ENCODE data around the gene E2F6.

E2F6 gene

DNA sequence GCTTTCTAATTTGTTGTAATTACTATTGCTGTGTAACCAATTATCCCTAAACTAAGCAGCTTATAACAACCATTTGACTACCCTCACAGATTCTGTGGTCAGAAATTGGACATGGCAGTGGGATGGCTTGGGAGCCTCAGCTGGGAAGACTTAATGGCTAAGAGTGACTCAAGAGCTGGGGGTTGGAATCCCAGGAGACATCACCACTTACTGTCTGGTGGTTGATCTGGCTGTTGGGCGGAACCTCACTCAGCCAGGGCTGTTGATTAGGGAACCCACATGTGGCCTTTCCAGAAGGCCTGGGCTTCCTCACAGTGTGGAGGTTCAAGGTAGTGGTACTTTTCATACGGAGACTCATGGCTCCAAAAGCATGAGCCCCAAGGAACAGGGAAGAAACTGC, 49.8 kb downstream of the E2F6 start:
- no peak for TF ChIP-seq POLR2AphosphoS5 (IDR thresholded peaks at IDR 0.05; ENCODE audit: low read depth, low read length)
- no peak for TF ChIP-seq TAF1 (IDR thresholded peaks at IDR 0.05; ENCODE audit: borderline replicate concordance, insufficient read depth, low read length)
- TF ChIP-seq FOXP2 (optimal IDR thresholded peaks at IDR 0.05; ENCODE audit: borderline replicate concordance, extremely low read depth, extremely low read length, insufficient read depth) = no peak
- TF ChIP-seq SIN3A (IDR thresholded peaks at IDR 0.05; ENCODE audit: borderline replicate concordance, insufficient read depth, low read length) = no peak
- TF ChIP-seq, protein P1, sequence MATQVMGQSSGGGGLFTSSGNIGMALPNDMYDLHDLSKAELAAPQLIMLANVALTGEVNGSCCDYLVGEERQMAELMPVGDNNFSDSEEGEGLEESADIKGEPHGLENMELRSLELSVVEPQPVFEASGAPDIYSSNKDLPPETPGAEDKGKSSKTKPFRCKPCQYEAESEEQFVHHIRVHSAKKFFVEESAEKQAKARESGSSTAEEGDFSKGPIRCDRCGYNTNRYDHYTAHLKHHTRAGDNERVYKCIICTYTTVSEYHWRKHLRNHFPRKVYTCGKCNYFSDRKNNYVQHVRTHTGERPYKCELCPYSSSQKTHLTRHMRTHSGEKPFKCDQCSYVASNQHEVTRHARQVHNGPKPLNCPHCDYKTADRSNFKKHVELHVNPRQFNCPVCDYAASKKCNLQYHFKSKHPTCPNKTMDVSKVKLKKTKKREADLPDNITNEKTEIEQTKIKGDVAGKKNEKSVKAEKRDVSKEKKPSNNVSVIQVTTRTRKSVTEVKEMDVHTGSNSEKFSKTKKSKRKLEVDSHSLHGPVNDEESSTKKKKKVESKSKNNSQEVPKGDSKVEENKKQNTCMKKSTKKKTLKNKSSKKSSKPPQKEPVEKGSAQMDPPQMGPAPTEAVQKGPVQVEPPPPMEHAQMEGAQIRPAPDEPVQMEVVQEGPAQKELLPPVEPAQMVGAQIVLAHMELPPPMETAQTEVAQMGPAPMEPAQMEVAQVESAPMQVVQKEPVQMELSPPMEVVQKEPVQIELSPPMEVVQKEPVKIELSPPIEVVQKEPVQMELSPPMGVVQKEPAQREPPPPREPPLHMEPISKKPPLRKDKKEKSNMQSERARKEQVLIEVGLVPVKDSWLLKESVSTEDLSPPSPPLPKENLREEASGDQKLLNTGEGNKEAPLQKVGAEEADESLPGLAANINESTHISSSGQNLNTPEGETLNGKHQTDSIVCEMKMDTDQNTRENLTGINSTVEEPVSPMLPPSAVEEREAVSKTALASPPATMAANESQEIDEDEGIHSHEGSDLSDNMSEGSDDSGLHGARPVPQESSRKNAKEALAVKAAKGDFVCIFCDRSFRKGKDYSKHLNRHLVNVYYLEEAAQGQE (IDR thresholded peaks at IDR 0.05; ENCODE audit: insufficient read depth in 1 of 2, low read depth in 2 of 2, low read length in 2 of 2) = no peak

DNA sequence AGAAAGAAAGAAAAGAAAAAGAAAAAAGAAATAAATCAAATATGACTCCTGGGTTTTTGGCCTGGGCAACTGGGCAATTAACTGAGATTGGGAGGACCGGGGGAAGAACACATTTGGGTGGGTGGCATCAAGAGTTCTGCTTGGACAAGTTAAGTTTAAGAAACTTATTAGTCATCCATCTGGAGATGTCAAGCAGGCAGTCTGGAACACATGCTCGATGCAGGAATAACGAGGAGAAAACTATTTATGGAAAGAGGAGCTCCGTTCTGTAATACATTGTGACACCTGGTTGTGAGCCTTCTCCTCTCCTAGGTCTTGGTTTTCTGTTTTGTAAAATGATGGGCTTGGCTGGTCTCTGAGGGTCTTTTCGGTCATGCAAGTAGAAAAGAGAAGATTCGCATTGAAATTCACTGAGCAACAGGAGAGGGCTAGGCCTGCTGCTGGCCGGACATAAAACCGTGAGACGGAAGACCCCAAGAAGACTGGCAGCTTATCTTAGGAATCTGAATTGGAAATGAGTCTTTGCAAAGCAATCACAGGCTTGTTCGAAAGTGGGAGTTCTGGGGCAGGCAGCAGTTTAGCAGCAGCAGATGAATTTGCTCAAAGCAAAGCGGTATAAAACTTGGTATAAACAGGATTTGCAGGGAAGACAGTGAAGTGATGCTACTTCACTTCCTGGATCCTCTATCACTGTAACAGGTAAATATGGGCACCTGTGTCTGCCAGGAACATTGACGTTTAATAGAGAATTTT, 51.4 kb downstream of the E2F6 start:
- TF ChIP-seq TAF1 (IDR thresholded peaks at IDR 0.05; ENCODE audit: borderline replicate concordance, insufficient read depth, low read length) = no peak

GRCh38 chr2:11412449-11412810, 53.5 kb downstream of the E2F6 start:
- TF ChIP-seq, protein P1 (IDR thresholded peaks at IDR 0.05; ENCODE audit: insufficient read depth in 1 of 2, low read depth in 2 of 2, low read length in 2 of 2) = no peak
- TF ChIP-seq SIN3A (IDR thresholded peaks at IDR 0.05; ENCODE audit: borderline replicate concordance, insufficient read depth, low read length) = no peak

GRCh38 chr2:11411768-11412448, 54.1 kb downstream of the E2F6 start:
- TF ChIP-seq, protein P1 (IDR thresholded peaks at IDR 0.05; ENCODE audit: insufficient read depth in 1 of 2, low read depth in 2 of 2, low read length in 2 of 2) = no peak
- TF ChIP-seq FOXP2 (optimal IDR thresholded peaks at IDR 0.05; ENCODE audit: borderline replicate concordance, extremely low read depth, extremely low read length, insufficient read depth) = no peak

GRCh38 chr2:11411244-11411643, 54.7 kb downstream of the E2F6 start:
- TF ChIP-seq TAF1 (IDR thresholded peaks at IDR 0.05; ENCODE audit: borderline replicate concordance, insufficient read depth, low read length) (no peak), FOXP2 (optimal IDR thresholded peaks at IDR 0.05; ENCODE audit: borderline replicate concordance, extremely low read depth, extremely low read length, insufficient read depth) (no peak), POLR2AphosphoS5 (IDR thresholded peaks at IDR 0.05; ENCODE audit: low read depth, low read length) (no peak), SIN3A (IDR thresholded peaks at IDR 0.05; ENCODE audit: borderline replicate concordance, insufficient read depth, low read length) (no peak)
- TF ChIP-seq, protein P1 (IDR thresholded peaks at IDR 0.05; ENCODE audit: insufficient read depth in 1 of 2, low read depth in 2 of 2, low read length in 2 of 2) = no peak

Measured in PFSK-1 (cell line).